Activated CD4-positive, alpha-beta T cell treated with anti-CD3 and anti-CD28 coated beads for 36 hours (primary cell): ENCODE results near the gene ANKRD36. TPM values are rescaled to one million over a fixed set of nuclear protein-coding genes. Genes with fewer than 3 reads are reported as not detected.

ENCODE experiments used
- total RNA-seq, 2 experiments: library from RNA; stranded (reverse); gene quantifications; one replicate each; pipeline ENCODE4 v1.2.3, GENCODE V29; 2021

The ANKRD36 gene
- total RNA-seq, 2 experiments from 2014 or later = 24.5 to 31.8 TPM

Other genes starting within 250 kb of the ANKRD36 start
- 1 to 10 TPM; 7.5 to 9.6 TPM for gene SEMA4C, start 243.1 kb upstream of the ANKRD36 start, total RNA-seq
- gene FAM178B, start 126.6 kb upstream of the ANKRD36 start, total RNA-seq = under 1 TPM in 1 of 2 experiments, not detected in 1; 0.11 TPM
- 10 to 100 TPM; 21.0 to 26.2 TPM for gene FAHD2B, start 18.3 kb upstream of the ANKRD36 start, total RNA-seq